Activated T-cell treated with anti-CD3 and anti-CD28 coated beads, Interleukin-2, amount 50 U/mL, for 1 hour (primary cell): ENCODE data around the gene TANGO6.

Experiments
- DNase-seq: peaks from one replicate; pipeline ENCODE4 v3.0.0-alpha.2; 2020

The TANGO6 gene

GRCh38 chr16:68869492-68870088, 26.3 kb downstream of the TANGO6 start:
- DNase-seq: no peak

- DNase-seq: no peak
Measured at GRCh38 chr16:68873635-68874471, 30.5 kb downstream of the TANGO6 start.

- no peak for DNase-seq
Measured at GRCh38 chr16:68875871-68876270, 32.5 kb downstream of the TANGO6 start.

- no peak for DNase-seq
Measured at GRCh38 chr16:68883685-68884084, 40.4 kb downstream of the TANGO6 start.

GRCh38 chr16:68884401-68884800, 41.1 kb downstream of the TANGO6 start:
- DNase-seq: no peak

GRCh38 chr16:68884861-68885720, 41.8 kb downstream of the TANGO6 start:
- no peak for DNase-seq

- DNase-seq: no peak
Measured at GRCh38 chr16:68887107-68887506, 43.8 kb downstream of the TANGO6 start.

- DNase-seq: no peak
Measured at GRCh38 chr16:68889508-68890150, 46.3 kb downstream of the TANGO6 start.

GRCh38 chr16:68892214-68892613, 48.9 kb downstream of the TANGO6 start:
- no peak for DNase-seq

- DNase-seq: no peak
Measured at GRCh38 chr16:68892898-68893297, 49.6 kb downstream of the TANGO6 start.

- DNase-seq: no peak
Measured at GRCh38 chr16:68893710-68894705, 50.7 kb downstream of the TANGO6 start.

- no peak for DNase-seq
Measured at GRCh38 chr16:68894714-68895113, 51.4 kb downstream of the TANGO6 start.

- DNase-seq: no peak
Measured at GRCh38 chr16:68898026-68898425, 54.7 kb downstream of the TANGO6 start.

GRCh38 chr16:68900009-68900408, 56.7 kb downstream of the TANGO6 start:
- DNase-seq: no peak

- DNase-seq: no peak
Measured at GRCh38 chr16:68902003-68902968, 59.0 kb downstream of the TANGO6 start.

GRCh38 chr16:68902969-68903345, 59.6 kb downstream of the TANGO6 start:
- no peak for DNase-seq

GRCh38 chr16:68907297-68907696, 64.0 kb downstream of the TANGO6 start:
- DNase-seq: no peak

- DNase-seq: no peak
Measured at GRCh38 chr16:68907781-68908181, 64.5 kb downstream of the TANGO6 start.

- no peak for DNase-seq
Measured at GRCh38 chr16:68909099-68909733, 65.9 kb downstream of the TANGO6 start.

GRCh38 chr16:68910051-68910450, 66.7 kb downstream of the TANGO6 start:
- no peak for DNase-seq
